PC-9 (cell line): ENCODE results near the gene SDHB. TPM values are rescaled to one million over a fixed set of nuclear protein-coding genes. Genes with fewer than 3 reads are reported as not detected.

Source experiments
- BruUV-seq: library from RNA; stranded (reverse); fragments of 400-500 nt; replicated peaks from 2 replicates; lab custom pipeline; 2021; lab: Mats Ljungman, UMichigan
- CTCF ChIA-PET: fragments of 300-600 bp; sonication (Branson Sonifier 250); formaldehyde crosslinking; loops from one replicate; lab custom pipeline; 2022; ENCODE audit warnings: antibody characterized with exemption; lab: Charles Lee
- POLR2A ChIA-PET: fragments of 300-600 bp; sonication (Branson Sonifier 250); formaldehyde crosslinking; loops from one replicate; lab custom pipeline; 2022; ENCODE audit warnings: antibody characterized with exemption; ENCODE audit not compliant: unreplicated experiment; lab: Charles Lee
- DNase-seq, 2 experiments: peaks; one replicate each; pipeline versions ENCODE4 v3.0.0 to v3.0.0-alpha.2; 2015 to 2022; ENCODE audit warnings: mixed read lengths in 1 of 2
- H2AFZ ChIP-seq: fragments of 200-600 bp; sonication (generic); 2 replicates; pipeline ENCODE4 v1.8.1; 2017; ENCODE audit warnings: antibody characterized with exemption
- H3F3A ChIP-seq: fragments of 200-600 bp; sonication (generic); 2 replicates; pipeline ENCODE4 v1.8.1; 2017; ENCODE audit warnings: antibody characterized with exemption, mild to moderate bottlenecking, low read depth; ENCODE audit not compliant: insufficient read depth
- H3K27ac ChIP-seq: fragments of 200-600 bp; sonication (generic); 2 replicates; pipeline ENCODE4 v1.6.1; 2016; ENCODE audit warnings: mixed run types
- H3K27me3 ChIP-seq: fragments of 200-600 bp; sonication (generic); 2 replicates; pipeline ENCODE4 v1.6.1; 2016; ENCODE audit warnings: low read depth, mixed run types; ENCODE audit not compliant: insufficient read depth
- H3K36me3 ChIP-seq: fragments of 200-600 bp; sonication (generic); 2 replicates; pipeline ENCODE4 v1.6.1; 2016; ENCODE audit warnings: low read depth, mixed run types
- H3K4me1 ChIP-seq: fragments of 200-600 bp; sonication (generic); replicated peaks from 2 replicates; pipeline ENCODE4 v1.6.1; 2016; ENCODE audit warnings: mixed run types; ENCODE audit not compliant: insufficient read depth
- H3K4me2 ChIP-seq: fragments of 200-600 bp; sonication (generic); 2 replicates; pipeline ENCODE4 v1.6.1; 2017; ENCODE audit warnings: mixed run types
- H3K4me3 ChIP-seq: fragments of 200-600 bp; sonication (generic); 2 replicates; pipeline ENCODE4 v1.6.1; 2016; ENCODE audit warnings: mixed run types
- H3K79me2 ChIP-seq: fragments of 200-600 bp; sonication (generic); 2 replicates; pipeline ENCODE4 v1.6.1; 2017; ENCODE audit warnings: low read depth, mixed run types
- H3K9me2 ChIP-seq: fragments of 200-600 bp; sonication (generic); 2 replicates; pipeline ENCODE4 v1.8.1; 2017; ENCODE audit warnings: mild to moderate bottlenecking; ENCODE audit not compliant: insufficient read depth
- H3K9me3 ChIP-seq: fragments of 200-600 bp; sonication (generic); 2 replicates; pipeline ENCODE4 v1.8.1; 2016; ENCODE audit warnings: low read depth; ENCODE audit not compliant: insufficient read depth
- H4K20me1 ChIP-seq: fragments of 200-600 bp; sonication (generic); 2 replicates; pipeline ENCODE4 v1.8.1; 2017; ENCODE audit not compliant: insufficient read depth
- EZH2 ChIP-seq: fragments of 200-600 bp; sonication (generic); IDR thresholded peaks from 2 replicates; pipeline ENCODE4 v1.8.0; 2017; ENCODE audit warnings: antibody characterized with exemption, low read depth
- intact Hi-C: fragments of 100-400 bp; cut with micrococcal nuclease; formaldehyde crosslinking; loops from one replicate; pipeline ENCODE4 v1.10.0; 2022; ENCODE audit not compliant: unreplicated experiment
- total RNA-seq: library from RNA; stranded (reverse); gene quantifications from 2 replicates; pipeline ENCODE4 v1.2.3, GENCODE V29; 2021
- TF ChIP-seq, protein P1 (sequence below): fragments of 200-600 bp; sonication (generic); conservative IDR thresholded peaks from 2 replicates; pipeline ENCODE4 v1.6.1; 2017; ENCODE audit warnings: mixed run types, antibody characterized with exemption, mild to moderate bottlenecking, moderate library complexity

Gene SDHB
- total RNA-seq, 1 experiment from 2014 or later = 101 TPM

GRCh38 chr1:16983649-16984048, 70.2 kb downstream of the SDHB start:
- no peaks in the 10 kb centered on the region for H3K36me3 ChIP-seq
- intact Hi-C loops = no loop called here

DNA sequence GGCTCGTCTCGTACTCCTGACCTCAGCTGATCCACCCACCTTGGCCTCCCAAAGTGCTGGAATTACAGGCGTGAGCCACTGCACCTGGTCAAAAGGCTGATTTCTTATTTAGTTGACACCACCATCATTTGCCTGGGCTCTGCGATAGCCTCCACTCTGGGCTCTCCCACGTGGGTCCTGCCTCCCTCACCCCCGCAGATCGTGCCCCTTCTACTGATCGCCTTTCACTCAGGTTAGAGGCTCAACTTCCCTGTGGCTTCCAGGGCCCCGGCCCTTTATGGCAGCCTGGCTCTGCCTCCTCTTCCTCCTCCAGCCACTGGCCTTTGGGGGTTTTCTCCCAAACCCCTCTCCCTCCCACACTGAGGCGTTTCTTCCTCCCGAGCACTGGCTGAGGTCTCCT, 70.9 kb downstream of the SDHB start:
- no peak overlapping the region for H3K4me2 ChIP-seq
- H3F3A ChIP-seq = peaks cover 10% of the 10 kb centered on the region; the same call in 1 of the 2 replicates
- no peaks in the 10 kb centered on the region for H3K27me3 ChIP-seq
- no peaks in the 10 kb centered on the region for H3K79me2 ChIP-seq
- ChIA-PET POLR2A (no interaction called here), CTCF (no interaction called here)
- intact Hi-C loops = no loop called here
- H3K9me3 ChIP-seq = no peaks in the 10 kb centered on the region
- no peak overlapping the region for H3K4me3 ChIP-seq
- no peak for DNase-seq
- BruUV-seq = no TSS peak
- no peak overlapping the region for H3K27ac ChIP-seq
- no peak overlapping the region for H2AFZ ChIP-seq
- H3K36me3 ChIP-seq = no peaks in the 10 kb centered on the region
- TF ChIP-seq, protein P1, sequence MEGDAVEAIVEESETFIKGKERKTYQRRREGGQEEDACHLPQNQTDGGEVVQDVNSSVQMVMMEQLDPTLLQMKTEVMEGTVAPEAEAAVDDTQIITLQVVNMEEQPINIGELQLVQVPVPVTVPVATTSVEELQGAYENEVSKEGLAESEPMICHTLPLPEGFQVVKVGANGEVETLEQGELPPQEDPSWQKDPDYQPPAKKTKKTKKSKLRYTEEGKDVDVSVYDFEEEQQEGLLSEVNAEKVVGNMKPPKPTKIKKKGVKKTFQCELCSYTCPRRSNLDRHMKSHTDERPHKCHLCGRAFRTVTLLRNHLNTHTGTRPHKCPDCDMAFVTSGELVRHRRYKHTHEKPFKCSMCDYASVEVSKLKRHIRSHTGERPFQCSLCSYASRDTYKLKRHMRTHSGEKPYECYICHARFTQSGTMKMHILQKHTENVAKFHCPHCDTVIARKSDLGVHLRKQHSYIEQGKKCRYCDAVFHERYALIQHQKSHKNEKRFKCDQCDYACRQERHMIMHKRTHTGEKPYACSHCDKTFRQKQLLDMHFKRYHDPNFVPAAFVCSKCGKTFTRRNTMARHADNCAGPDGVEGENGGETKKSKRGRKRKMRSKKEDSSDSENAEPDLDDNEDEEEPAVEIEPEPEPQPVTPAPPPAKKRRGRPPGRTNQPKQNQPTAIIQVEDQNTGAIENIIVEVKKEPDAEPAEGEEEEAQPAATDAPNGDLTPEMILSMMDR = no peak
- no peak for TF ChIP-seq EZH2
- no peaks in the 10 kb centered on the region for H4K20me1 ChIP-seq
- no peaks in the 10 kb centered on the region for H3K9me2 ChIP-seq
- H3K4me1 ChIP-seq = peaks cover 11% of the 10 kb centered on the region

More at GRCh38 chr1:16983649-16984048, 70.2 kb downstream of the SDHB start:
- Histone ChIP-seq H2AFZ (no peak overlapping the region), H3K4me1 (peaks cover 11% of the 10 kb centered on the region), H3K4me3 (no peak overlapping the region), H3K27me3 (no peaks in the 10 kb centered on the region), H3K9me2 (no peaks in the 10 kb centered on the region), H3K4me2 (no peak overlapping the region), H4K20me1 (no peaks in the 10 kb centered on the region), H3F3A (peaks cover 10% of the 10 kb centered on the region; the same call in 1 of the 2 replicates), H3K27ac (no peak overlapping the region), H3K79me2 (no peaks in the 10 kb centered on the region), H3K9me3 (no peaks in the 10 kb centered on the region)
- ChIA-PET CTCF (no interaction called here), POLR2A (no interaction called here)
- BruUV-seq = no TSS peak
- DNase-seq = no peak
- TF ChIP-seq EZH2 = no peak
- TF ChIP-seq, protein P1 = no peak

GRCh38 chr1:16981269-16981849, 72.5 kb downstream of the SDHB start:
- BruUV-seq = no TSS peak
- H3K4me2 ChIP-seq = no peak overlapping the region
- H3K4me1 ChIP-seq = peaks cover 11% of the 10 kb centered on the region
- CTCF ChIA-PET = no interaction called here
- POLR2A ChIA-PET = no interaction called here
- H3K27ac ChIP-seq = no peak overlapping the region
- H3K9me2 ChIP-seq = no peaks in the 10 kb centered on the region
- no peaks in the 10 kb centered on the region for H3K9me3 ChIP-seq
- H3K36me3 ChIP-seq = no peaks in the 10 kb centered on the region
- H3F3A ChIP-seq = peaks cover 10% of the 10 kb centered on the region; the same call in 1 of the 2 replicates
- no peak overlapping the region for H2AFZ ChIP-seq
- TF ChIP-seq, protein P1 = no peak
- no peak for TF ChIP-seq EZH2
- no peak for DNase-seq
- H3K27me3 ChIP-seq = no peaks in the 10 kb centered on the region
- no peak overlapping the region for H3K4me3 ChIP-seq
- intact Hi-C loops = no loop called here
- H4K20me1 ChIP-seq = no peaks in the 10 kb centered on the region
- no peaks in the 10 kb centered on the region for H3K79me2 ChIP-seq
